Camera-type eye (tissue), 1 donor: Measurements from ENCODE around the gene CAMKMT. TPM values are rescaled to one million over a fixed set of nuclear protein-coding genes. Genes with fewer than 3 reads are reported as not detected.

Experiments
- total RNA-seq: library from RNA; depleted of rRNA; stranded (reverse); fragments of >200 nt; gene quantifications from one replicate; pipeline ENCODE4 v1.2.3, GENCODE V29; 2014

Gene CAMKMT
- 17.1 TPM for total RNA-seq

DNA sequence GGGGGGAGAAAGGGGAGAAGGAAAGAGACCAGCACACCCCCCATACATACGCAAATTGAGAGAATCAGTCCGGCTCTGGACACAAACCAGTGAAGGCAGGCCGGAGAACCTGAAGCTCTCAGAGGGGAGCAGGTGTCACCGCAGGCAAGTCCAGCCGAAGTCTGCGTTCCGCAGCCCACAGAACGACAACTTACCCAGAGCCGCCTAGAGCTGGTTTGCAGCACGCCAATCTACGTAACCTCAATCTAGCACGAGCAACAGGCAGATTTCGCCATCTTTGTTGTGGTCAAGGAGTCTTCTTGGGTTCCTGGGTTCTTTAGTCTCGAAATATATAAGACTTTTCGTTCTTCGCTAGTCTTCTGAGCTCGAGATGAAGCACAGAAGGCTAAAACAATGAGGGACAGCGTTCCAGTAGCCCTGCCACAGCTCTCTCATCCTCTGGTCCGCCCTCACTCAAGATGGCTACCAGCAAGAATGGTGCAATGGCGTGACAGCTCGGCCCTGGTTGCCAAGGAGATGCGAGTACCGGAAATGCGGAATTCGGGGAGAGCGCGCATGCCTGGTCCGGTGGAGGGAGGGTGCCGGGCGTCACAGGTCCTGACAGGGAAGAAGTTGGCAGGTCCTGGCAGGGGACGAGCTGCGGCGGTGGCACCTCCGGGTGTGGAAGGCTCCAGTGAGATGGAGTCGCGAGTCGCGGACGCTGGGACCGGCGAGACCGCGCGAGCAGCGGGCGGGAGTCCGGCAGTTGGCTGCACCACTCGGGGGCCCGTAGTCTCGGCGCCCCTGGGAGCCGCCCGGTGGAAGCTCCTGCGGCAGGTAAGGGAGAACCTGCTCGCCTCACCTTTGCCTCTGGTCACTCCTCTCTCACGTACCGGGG lies at the start of gene CAMKMT, which contains the start of gene PREPL:
CAMKMT (plus strand) TSS at position 618 of the 877 bp plus-strand sequence.
PREPL (minus strand) TSS at position 165 of the 877 bp plus-strand sequence. CDS start 15,152 bp downstream, outside the sequence.

Other genes with a start within 250 kb of the CAMKMT start
- 88.2 TPM for gene PPM1B, start 193.1 kb upstream of the CAMKMT start, total RNA-seq
- gene SLC3A1, start 86.5 kb upstream of the CAMKMT start, total RNA-seq = 0.38 TPM
- 143 TPM for gene PREPL, start 453 bp upstream of the CAMKMT start, total RNA-seq